Temporal lobe (tissue), 1 donor: ENCODE data around the gene GARIN5B. TPM values are rescaled to one million over a fixed set of nuclear protein-coding genes. Genes with fewer than 3 reads are reported as not detected.

Experiments
- total RNA-seq: library from RNA; depleted of rRNA; stranded (reverse); fragments of >200 nt; gene quantifications from one replicate; pipeline ENCODE4 v1.2.3, GENCODE V29; 2014

The GARIN5B gene
- total RNA-seq, 1 donor from 2014 or later = not detected

Other genes with a start within 250 kb of the GARIN5B start
- 19.9 TPM for gene PPP1R12C, start 245.6 kb downstream of the GARIN5B start, total RNA-seq
- 0.49 TPM for gene TNNT1, start 214.1 kb downstream of the GARIN5B start, total RNA-seq
- gene TNNI3, start 205.5 kb downstream of the GARIN5B start, total RNA-seq = 0.98 TPM
- 0.49 TPM for gene DNAAF3, start 196.6 kb downstream of the GARIN5B start, total RNA-seq
- gene SYT5, start 183.0 kb downstream of the GARIN5B start, total RNA-seq = 84.8 TPM
- gene PTPRH, start 153.8 kb downstream of the GARIN5B start, total RNA-seq = not detected
- 0.98 TPM for gene TMEM86B, start 134.5 kb downstream of the GARIN5B start, total RNA-seq
- 13.3 TPM for gene PPP6R1, start 104.2 kb downstream of the GARIN5B start, total RNA-seq
- gene HSPBP1, start 83.2 kb downstream of the GARIN5B start, total RNA-seq = 19.7 TPM
- gene BRSK1, start 79.3 kb downstream of the GARIN5B start, total RNA-seq = 81.4 TPM
- not detected for gene TMEM150B, start 37.9 kb downstream of the GARIN5B start, total RNA-seq
- gene KMT5C, start 23.4 kb downstream of the GARIN5B start, total RNA-seq = 5.9 TPM
- 0.25 TPM for gene COX6B2, start 8.5 kb downstream of the GARIN5B start, total RNA-seq
- under 0.01 TPM for gene IL11, start 7.2 kb upstream of the GARIN5B start, total RNA-seq
- 0.49 TPM for gene TMEM190, start 13.6 kb upstream of the GARIN5B start, total RNA-seq
- gene TMEM238, start 21.0 kb upstream of the GARIN5B start, total RNA-seq = not detected
- 153 TPM for gene RPL28, start 22.7 kb upstream of the GARIN5B start, total RNA-seq
- 29.7 TPM for gene UBE2S, start 44.5 kb upstream of the GARIN5B start, total RNA-seq
- 7.1 TPM for gene SHISA7, start 80.0 kb upstream of the GARIN5B start, total RNA-seq
- gene ISOC2, start 98.4 kb upstream of the GARIN5B start, total RNA-seq = 6.9 TPM
- not detected for gene C19orf85, start 101.5 kb upstream of the GARIN5B start, total RNA-seq
- gene ZNF628, start 113.4 kb upstream of the GARIN5B start, total RNA-seq = 0.49 TPM
- 15.5 TPM for gene NAT14, start 121.9 kb upstream of the GARIN5B start, total RNA-seq
- gene SSC5D, start 125.2 kb upstream of the GARIN5B start, total RNA-seq = 0.25 TPM
- gene SBK2, start 173.9 kb upstream of the GARIN5B start, total RNA-seq = not detected
- gene SBK3, start 182.3 kb upstream of the GARIN5B start, total RNA-seq = not detected
- 3.4 TPM for gene ZNF579, start 217.6 kb upstream of the GARIN5B start, total RNA-seq
- gene FIZ1, start 236.3 kb upstream of the GARIN5B start, total RNA-seq = 3.2 TPM
- 4.4 TPM for gene ZNF524, start 237.0 kb upstream of the GARIN5B start, total RNA-seq
- gene ZNF865, start 242.4 kb upstream of the GARIN5B start, total RNA-seq = 2.7 TPM